AG04450 (cell line): ENCODE measurements around the gene CELA3B. TPM values are rescaled to one million over a fixed set of nuclear protein-coding genes. Genes with fewer than 3 reads are reported as not detected.

Source experiments
- CTCF ChIA-PET: fragments of 300-600, 350-600 bp; formaldehyde crosslinking; extraction: SDS; loops from one replicate; lab custom pipeline; 2022; ENCODE audit warnings: antibody characterized with exemption, inconsistent platforms; lab: Charles Lee
- POLR2A ChIA-PET: fragments of 350-600 bp; formaldehyde crosslinking; extraction: SDS; loops from one replicate; lab custom pipeline; 2021; ENCODE audit warnings: antibody characterized with exemption, inconsistent platforms; lab: Yijun Ruan, JAX
- DNase-seq: peaks from one replicate; pipeline ENCODE4 v3.0.0-alpha.2; 2011; ENCODE audit warnings: low read depth, low spot score
- H3K27ac ChIP-seq: one replicate; pipeline ENCODE4 v1.5.1; 2012; ENCODE audit warnings: low read depth, low read length, control low read depth
- H3K27me3 ChIP-seq: one replicate; pipeline ENCODE4 v1.6.0; 2012; ENCODE audit warnings: low read length; ENCODE audit not compliant: control insufficient read depth, insufficient read depth
- H3K4me3 ChIP-seq: 2 replicates; pipeline ENCODE4 v1.5.1; 2011; ENCODE audit warnings: mild to moderate bottlenecking, low read depth, low read length, control low read depth
- H3K9me3 ChIP-seq: 2 replicates; pipeline ENCODE4 v1.5.1; 2012; ENCODE audit warnings: low read length; ENCODE audit not compliant: control insufficient read depth, insufficient read depth
- CTCF ChIP-seq: IDR thresholded peaks from 2 replicates; pipeline ENCODE4 v1.5.1; 2011; ENCODE audit warnings: low read depth, low read length, control low read depth, inconsistent platforms
- polyA plus RNA-seq: library from polyadenylated mRNA; depleted of rRNA; stranded (reverse); fragments of >200 nt; gene quantifications from 2 replicates; pipeline ENCODE4 v1.2.3, GENCODE V29; 2011

Gene CELA3B
- polyA plus RNA-seq, 1 experiment = not detected

DNA sequence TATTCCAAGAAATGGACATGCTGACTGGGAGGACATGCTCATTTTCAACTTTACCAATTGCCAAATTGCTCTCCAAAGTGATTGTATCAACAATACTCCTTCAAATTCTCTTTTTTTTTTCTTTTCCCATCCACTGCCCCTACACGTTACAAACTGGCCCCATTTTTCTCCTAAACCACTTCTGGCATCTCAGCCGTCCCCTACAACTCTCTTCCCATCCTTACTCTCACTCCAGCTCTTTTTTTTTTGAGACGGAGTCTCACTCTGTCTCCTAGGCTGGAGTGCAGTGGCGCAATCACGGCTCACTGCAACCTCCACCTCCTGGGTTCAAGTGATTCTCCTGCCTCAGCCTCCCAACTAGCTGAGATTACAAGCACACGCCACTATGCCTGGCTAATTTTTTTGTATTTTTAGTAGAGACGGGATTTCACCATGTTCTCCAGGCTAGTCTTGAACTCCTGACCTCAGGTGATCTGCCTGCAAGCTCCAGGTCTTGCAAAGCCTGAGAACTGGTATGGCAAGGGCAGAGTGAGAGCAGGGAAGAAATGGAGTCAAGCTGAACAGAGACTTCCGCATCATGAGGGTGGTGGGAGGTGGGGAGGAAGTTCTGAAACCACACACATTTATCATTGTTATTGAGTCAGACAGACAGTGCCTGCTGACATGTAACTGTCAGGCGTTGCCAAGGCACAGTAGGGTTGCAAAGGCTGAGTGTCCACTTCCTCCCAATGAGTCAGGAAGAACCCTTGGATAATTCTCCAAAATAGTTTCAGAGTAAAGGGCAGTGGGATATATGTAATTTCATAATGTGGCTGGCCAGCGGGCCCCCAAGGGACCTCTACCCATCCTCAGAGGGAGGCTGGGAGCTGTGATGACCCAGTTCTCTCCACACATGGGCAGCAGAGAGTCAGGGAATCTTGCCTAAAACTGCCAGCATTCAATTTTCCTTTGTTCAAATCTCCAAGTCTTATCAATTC is 42.0 kb downstream of the CELA3B start:
- no peaks in the 10 kb centered on the region for H3K9me3 ChIP-seq
- ChIA-PET POLR2A (no interaction called here), CTCF (interaction anchor here (0.6 kb wide), 1 partner anchor 196 kb away, joined by 5 read pairs; no protein-coding TSS in a partner anchor)
- peak; percentile 49 for TF ChIP-seq CTCF
- no peaks in the 10 kb centered on the region for H3K27me3 ChIP-seq
- no peak for DNase-seq
- H3K27ac ChIP-seq = no peak overlapping the region
- no peak overlapping the region for H3K4me3 ChIP-seq

DNA sequence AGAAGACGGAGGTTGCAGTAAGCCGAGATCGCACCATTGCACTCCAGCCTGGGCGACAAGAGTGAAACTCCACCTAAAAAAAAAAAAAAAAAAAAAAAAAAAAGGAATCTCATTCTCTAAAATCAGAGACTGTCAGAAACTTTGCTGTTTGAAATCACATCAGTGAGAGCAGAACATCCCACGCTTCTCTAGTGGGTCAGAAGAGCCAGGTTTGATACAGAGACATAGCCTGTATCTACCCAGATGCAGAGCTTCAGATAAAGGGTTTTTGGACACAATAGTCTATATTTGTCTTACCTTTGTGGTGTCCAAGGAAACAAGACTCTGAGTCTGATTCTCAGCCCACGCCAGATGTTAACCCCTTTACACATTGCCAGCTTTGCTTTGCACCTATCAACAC is 44.2 kb downstream of the CELA3B start:
- CTCF ChIA-PET = interaction anchor here (0.5 to 0.7 kb wide), 2 partner anchors 312 to 650 kb away, joined by 4 to 14 read pairs; no protein-coding TSS in a partner anchor
- H3K4me3 ChIP-seq = no peak overlapping the region
- no peak for DNase-seq
- POLR2A ChIA-PET = no interaction called here
- no peak for TF ChIP-seq CTCF
- H3K27me3 ChIP-seq = no peaks in the 10 kb centered on the region
- H3K9me3 ChIP-seq = no peaks in the 10 kb centered on the region; the same call in 1 of the 2 replicates
- H3K27ac ChIP-seq = no peak overlapping the region

GRCh38 chr1:22024485-22025367 is 47.9 kb downstream of the CELA3B start:
- Histone ChIP-seq H3K4me3 (peak overlapping the region; percentile 100), H3K27ac (peak overlapping the region; percentile 88), H3K27me3 (no peaks in the 10 kb centered on the region), H3K9me3 (no peaks in the 10 kb centered on the region; the same call in 1 of the 2 replicates)
- ChIA-PET CTCF (interaction anchor here (0.5 to 1.3 kb wide), 4 partner anchors 20 to 285 kb away, joined by 3 to 12 read pairs (median 6); no protein-coding TSS in a partner anchor), POLR2A (interaction anchor here (0.6 to 2.4 kb wide), 6 partner anchors 13 to 242 kb away, joined by 3 to 22 read pairs (median 4); partner anchors contain the start of genes CDC42 and USP48)
- DNase-seq = peak; percentile 44
- TF ChIP-seq CTCF = no peak

DNA sequence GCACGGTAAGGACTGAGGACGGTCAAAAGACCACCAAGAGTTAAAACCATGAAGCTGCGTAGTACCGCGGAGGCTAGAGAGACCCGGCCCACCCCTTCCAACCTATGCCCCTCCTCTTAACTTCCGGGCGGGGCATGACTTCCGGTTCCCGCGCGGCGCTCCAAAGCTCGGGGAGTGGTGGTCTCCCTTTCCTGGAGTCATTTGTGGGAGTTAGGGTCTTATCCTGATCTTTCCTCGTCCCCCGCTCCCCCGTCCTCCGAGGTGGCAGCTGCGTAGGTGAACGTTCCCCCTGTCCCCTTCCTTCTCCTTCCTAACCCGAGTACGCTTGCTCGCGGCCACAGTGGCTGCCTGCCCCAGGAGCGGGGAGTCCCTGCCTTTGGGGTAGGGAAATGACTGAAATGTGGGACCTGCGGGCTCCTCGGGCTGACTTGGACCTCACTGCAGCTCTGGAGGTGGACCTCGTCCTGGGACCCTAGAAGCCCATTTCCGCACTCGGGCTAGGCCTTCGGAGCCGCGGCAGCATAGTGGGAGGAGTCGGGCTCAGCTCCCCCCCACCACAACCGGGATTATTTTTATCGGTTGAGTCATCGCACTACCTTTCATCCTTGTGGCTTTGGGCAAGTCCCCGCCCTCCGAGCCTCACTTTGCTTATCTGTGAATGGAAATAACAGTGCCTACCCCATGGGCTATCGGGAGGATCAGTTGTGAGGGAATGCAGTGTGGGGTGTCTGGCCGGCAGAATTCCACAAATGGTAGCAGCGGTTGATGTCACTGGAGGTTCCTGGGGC is 48.7 kb downstream of the CELA3B start:
- Histone ChIP-seq H3K4me3 (peak overlapping the region; percentile 100), H3K27ac (peak overlapping the region; percentile 99), H3K27me3 (no peaks in the 10 kb centered on the region), H3K9me3 (no peaks in the 10 kb centered on the region; the same call in 1 of the 2 replicates)
- POLR2A ChIA-PET = interaction anchor here (0.5 to 2.4 kb wide), 7 partner anchors 12 to 243 kb away, joined by 3 to 22 read pairs (median 3); partner anchors contain the start of genes CDC42 and USP48
- CTCF ChIA-PET = interaction anchor here (0.6 to 1.3 kb wide), 3 partner anchors 55 to 97 kb away, joined by 3 to 4 read pairs (median 4); no protein-coding TSS in a partner anchor
- no peak for TF ChIP-seq CTCF
- peak; percentile 59 for DNase-seq
